Anterior cingulate cortex (tissue), 58 donors: ENCODE data around the gene USP6NL.

Experiments used
- DNase-seq, 58 donors: peaks; one replicate each; lab custom pipeline; 2025; lab: John Stamatoyannopoulos, UW

USP6NL gene

GRCh38 chr10:11434324-11434723 is 177.1 kb downstream of the USP6NL start:
- DNase-seq = no peak

- no peak for DNase-seq
These were observed 177.8 kb downstream of the USP6NL start for GRCh38 chr10:11433657-11434056.

GRCh38 chr10:11431216-11431555 is 180.3 kb downstream of the USP6NL start:
- no peak for DNase-seq

GRCh38 chr10:11430421-11431215 is 180.8 kb downstream of the USP6NL start:
- no peak for DNase-seq

- no peak for DNase-seq
These were observed 181.9 kb downstream of the USP6NL start for GRCh38 chr10:11429439-11430052.

- no peak for DNase-seq
These were observed 185.8 kb downstream of the USP6NL start for GRCh38 chr10:11425676-11426075.

DNA sequence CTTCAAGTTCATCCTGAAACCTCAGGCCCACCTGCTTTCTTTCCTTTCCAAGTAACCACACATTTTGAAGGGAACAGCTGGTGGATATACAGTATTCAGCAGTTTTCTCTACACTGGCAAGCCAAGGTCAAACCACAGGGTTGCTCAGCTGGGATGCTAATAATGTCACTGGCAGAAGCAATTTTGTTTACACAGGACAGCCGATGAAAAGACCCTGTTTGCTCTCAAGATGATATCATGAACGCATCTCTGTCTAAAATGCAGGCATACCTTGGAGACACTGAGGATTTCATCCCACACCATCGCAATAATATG is 186.2 kb downstream of the USP6NL start:
- no peak for DNase-seq

DNA sequence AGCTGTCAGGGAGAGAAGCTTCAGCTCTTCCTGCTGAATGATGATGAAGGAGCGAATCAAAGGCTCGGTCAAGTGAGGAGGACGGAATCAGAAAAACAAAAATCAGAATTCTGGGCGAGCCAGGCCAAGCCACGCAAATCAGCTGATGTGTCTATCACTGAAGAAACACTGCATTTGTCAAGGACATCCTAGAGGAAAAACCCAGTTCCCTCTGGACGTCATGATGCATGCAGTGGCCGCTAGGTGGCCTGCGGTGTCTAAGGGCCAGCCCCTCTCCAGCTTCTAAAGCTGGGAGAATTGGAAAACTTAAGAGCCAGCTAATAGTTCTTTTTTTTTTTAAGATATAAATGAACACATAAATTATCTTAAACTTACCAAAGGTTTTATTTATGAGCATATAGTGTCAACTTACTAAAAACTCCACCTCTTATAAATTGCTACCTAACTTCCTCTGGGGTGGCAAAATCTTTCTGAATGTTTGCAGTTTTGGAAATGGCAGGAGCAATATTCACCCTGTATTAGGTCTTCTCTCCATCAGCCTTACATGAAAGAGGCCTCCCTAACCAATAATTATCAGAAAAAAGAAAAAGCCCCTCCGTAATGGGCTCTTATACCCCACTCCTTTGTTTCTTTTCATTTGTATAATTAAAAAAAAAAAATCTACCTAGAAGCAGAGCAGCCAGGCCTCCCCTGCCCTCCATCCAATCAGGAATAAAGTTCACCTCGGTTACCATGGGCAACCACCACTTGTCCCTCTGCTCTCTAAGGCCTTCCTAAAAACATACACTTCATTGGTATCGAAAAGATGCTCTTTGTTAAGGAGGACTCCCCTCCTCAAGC is 186.8 kb downstream of the USP6NL start:
- peak in 28 of 58 donors; percentile 3 to 42 (median 17) for DNase-seq

DNA sequence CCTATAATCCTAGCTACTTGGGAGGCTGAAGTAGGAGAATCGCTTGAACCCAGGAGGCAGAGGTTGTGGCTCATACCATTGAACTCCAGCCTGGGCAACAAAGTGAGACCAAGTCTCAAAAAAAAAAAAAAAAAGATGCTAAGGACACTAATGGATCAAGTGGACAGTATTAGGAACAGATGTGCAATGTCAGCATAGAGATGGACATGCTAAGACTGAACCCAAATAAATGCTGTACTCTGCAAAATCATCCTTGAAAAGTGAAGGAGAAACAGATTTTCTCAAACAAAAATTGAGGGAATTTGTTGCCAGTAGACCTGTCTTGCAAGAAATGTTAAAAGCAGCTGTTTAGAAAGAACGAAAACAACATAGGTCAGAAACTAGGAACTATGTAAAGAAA is 194.5 kb downstream of the USP6NL start:
- DNase-seq = no peak

DNA sequence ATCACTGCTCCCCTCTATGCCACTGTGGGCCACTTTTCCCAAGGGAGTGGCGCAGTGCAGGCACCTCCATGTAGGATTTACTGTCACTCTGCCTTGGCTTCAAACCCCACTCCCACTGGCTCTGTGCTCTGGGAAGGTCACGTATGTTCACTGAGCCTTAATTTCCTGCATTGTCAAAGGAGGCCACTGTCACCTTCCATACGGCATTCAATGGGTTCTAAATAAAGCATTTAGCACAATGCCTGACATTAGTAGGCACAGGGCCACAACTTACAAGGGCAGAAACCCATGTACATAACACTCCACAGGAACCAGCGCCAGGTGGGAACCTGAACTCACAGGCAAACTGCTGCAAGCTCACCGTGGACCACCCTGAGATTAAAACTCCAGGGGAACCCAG is 196.4 kb downstream of the USP6NL start:
- DNase-seq = no peak

GRCh38 chr10:11414314-11415038 is 197.0 kb downstream of the USP6NL start:
- DNase-seq = no peak

DNA sequence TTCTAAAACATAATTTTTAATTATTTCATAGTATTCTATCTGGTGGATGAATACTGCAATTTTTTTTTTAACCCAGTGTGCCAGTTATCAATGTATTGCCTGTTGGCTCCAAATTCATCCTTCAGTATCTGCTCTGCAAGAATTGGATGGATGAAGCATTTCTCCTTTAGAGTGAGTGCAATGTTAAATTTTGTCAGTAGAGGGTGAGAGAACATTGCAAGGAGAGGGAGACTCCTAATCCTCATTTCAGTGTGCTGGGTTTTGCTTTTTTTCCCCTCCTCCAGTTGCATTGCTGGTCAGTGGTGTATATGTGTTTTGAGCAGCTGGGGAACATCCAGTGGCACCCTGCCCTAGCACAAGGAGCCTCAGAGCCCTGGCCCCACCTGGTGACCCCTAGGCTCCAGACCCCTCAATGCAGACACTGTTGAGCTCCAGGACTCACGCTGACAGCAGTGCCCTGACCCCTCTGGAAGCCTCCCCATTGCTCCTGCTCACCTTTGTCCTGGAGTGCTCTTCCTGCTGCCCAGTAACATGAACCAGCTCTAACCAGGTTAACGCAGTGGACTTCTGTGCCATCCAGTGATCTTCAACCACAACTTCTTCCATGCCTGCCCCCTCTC is 199.4 kb downstream of the USP6NL start:
- DNase-seq = no peak

DNA sequence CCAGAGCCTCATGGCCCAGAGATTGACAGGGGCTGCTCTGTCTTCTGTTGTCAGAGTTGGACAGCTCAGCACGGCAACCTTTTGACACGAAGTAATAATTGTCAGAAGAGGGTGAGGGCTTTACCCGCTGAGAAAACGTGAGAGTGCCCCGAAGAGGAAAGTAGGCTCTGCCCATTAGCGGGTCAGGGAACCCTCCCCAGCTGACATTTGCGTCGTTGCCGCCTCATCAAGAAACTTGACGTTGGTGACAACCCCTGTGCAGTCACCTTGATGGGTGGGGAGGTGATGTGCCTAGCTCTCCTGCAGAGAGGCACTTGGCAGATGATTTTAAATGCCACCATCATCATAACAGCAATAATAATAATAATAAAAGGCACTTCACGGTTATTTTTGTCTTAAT is 202.1 kb downstream of the USP6NL start:
- DNase-seq = no peak

GRCh38 chr10:11407939-11408338 is 203.5 kb downstream of the USP6NL start:
- no peak for DNase-seq

GRCh38 chr10:11406746-11407145 is 204.7 kb downstream of the USP6NL start:
- DNase-seq = no peak

- no peak for DNase-seq
These were observed 206.5 kb downstream of the USP6NL start for GRCh38 chr10:11404901-11405300.
